Hematopoietic multipotent progenitor cell treated with erythropoietin and hydrocortisone succinate and interleukin-3 and kit ligand, for 6 days (in vitro differentiated cells): Measurements from ENCODE around the gene RERE.

ENCODE experiments used
- DNase-seq: peaks from one replicate; pipeline ENCODE4 v3.0.0-alpha.2; 2015

RERE gene

GRCh38 chr1:8355439-8356255 lies 461.8 kb downstream of the RERE start:
- no peak for DNase-seq

GRCh38 chr1:8354038-8354437 lies 463.4 kb downstream of the RERE start:
- no peak for DNase-seq

- DNase-seq: no peak
These were observed 464.3 kb downstream of the RERE start for GRCh38 chr1:8352886-8353785.

- no peak for DNase-seq
These were observed 465.0 kb downstream of the RERE start for GRCh38 chr1:8352471-8352845.

GRCh38 chr1:8351693-8352470 lies 465.6 kb downstream of the RERE start:
- DNase-seq: peak; percentile 40

GRCh38 chr1:8350914-8351684 lies 466.3 kb downstream of the RERE start:
- no peak for DNase-seq

GRCh38 chr1:8349961-8350360 lies 467.5 kb downstream of the RERE start:
- DNase-seq: no peak

- no peak for DNase-seq
These were observed 468.0 kb downstream of the RERE start for GRCh38 chr1:8349473-8349865.

GRCh38 chr1:8348777-8349472 lies 468.5 kb downstream of the RERE start:
- DNase-seq: peak; percentile 65

- DNase-seq: no peak
These were observed 469.2 kb downstream of the RERE start for GRCh38 chr1:8348047-8348776.

- DNase-seq: no peak
These were observed 469.8 kb downstream of the RERE start for GRCh38 chr1:8347635-8348034.

- no peak for DNase-seq
These were observed 471.6 kb downstream of the RERE start for GRCh38 chr1:8345621-8346415.

- DNase-seq: no peak
These were observed 472.4 kb downstream of the RERE start for GRCh38 chr1:8344893-8345507.

- DNase-seq: no peak
These were observed 473.9 kb downstream of the RERE start for GRCh38 chr1:8343464-8344001.

GRCh38 chr1:8343044-8343443 lies 474.4 kb downstream of the RERE start:
- DNase-seq: no peak

GRCh38 chr1:8342325-8342724 lies 475.1 kb downstream of the RERE start:
- DNase-seq: no peak

GRCh38 chr1:8340448-8340847 lies 477.0 kb downstream of the RERE start:
- no peak for DNase-seq

- no peak for DNase-seq
These were observed 478.2 kb downstream of the RERE start for GRCh38 chr1:8339203-8339600.

GRCh38 chr1:8338526-8339202 lies 478.8 kb downstream of the RERE start:
- no peak for DNase-seq
